ENCODE measurements around the gene BMPR1B.

The BMPR1B gene

DNA sequence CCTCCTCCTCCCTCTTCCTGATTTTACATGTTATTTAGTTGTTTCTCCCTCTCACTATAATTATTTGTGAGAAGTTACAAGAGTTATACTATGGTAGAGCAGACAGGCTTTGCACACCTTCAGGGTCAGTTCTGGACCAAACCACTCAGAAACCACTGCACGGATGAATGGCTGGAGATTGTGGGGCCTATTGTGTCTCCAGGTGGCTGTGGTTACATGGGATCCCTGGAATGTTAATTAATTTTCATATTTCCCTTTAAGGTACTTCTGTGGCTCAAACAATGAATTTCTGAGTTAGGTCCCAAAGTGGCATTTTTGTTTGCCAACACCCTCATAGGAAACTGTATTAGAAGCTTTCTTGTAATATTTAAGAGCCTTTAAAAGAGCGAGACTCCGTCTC, 151.9 kb downstream of the BMPR1B start:
- no peak for DNase-seq

GRCh38 chr4:94911106-94911505, 153.4 kb downstream of the BMPR1B start:
- DNase-seq = no peak

GRCh38 chr4:94912606-94913005, 154.9 kb downstream of the BMPR1B start:
- DNase-seq = no peak

DNA sequence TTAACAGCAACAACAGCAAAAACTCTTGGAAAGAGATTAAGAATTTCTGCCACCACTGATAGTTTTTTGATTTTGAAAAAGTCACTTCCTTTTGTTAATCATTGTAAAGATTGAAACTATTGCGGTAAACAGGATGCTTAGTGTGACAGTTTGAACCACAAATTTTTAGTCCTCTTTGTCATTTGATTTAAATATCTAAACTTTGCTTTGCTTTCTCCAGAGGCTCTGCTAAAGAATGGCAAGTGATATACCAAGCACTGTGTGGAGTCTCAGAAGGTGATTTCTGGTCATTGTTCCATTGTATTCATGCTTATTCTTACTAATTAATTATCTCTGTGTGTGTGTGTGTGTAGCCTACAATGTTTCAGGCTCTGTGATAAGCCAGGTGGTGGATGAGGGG, 155.6 kb downstream of the BMPR1B start:
- DNase-seq = no peak

GRCh38 chr4:94917146-94917545, 159.4 kb downstream of the BMPR1B start:
- DNase-seq = no peak

DNA sequence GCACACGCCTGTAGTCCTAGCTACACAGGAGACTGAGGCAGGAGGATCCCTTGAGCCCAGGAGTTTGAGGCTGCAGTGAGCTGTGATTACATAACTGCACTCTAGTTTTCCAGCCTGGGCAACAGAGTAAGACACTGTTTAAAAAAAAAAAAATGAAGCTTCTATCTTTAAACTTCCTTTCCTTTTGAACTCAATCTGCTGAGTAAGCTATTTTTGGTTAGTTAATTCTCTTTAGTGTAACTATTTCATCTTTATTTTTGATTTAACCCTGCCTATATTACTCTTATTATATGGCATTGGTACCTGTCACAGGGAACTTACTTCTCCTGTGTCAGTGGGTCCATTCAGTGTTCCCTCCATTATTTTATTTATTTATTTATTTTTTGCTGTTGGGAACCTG, 160.8 kb downstream of the BMPR1B start:
- no peak for DNase-seq

GRCh38 chr4:94920369-94920768, 162.6 kb downstream of the BMPR1B start:
- no peak for DNase-seq

DNA sequence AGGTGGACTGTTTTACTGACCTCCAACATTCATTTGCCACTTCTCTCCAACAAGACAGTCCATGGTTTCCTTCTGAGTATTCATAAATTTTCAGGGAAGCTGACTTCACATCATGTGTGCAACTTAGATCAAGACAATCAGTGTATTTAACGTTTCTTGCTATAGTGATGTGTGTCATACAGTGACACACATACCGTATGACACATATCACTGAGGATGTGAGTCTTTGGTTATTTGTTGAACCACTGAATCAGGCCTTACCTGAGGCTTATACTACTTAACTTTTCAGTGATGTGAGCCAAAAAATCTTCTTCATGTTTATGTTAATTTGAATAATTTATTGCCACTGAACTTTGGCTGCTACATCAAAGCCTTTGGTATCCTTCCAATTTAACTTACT, 166.8 kb downstream of the BMPR1B start:
- no peak for DNase-seq

DNA sequence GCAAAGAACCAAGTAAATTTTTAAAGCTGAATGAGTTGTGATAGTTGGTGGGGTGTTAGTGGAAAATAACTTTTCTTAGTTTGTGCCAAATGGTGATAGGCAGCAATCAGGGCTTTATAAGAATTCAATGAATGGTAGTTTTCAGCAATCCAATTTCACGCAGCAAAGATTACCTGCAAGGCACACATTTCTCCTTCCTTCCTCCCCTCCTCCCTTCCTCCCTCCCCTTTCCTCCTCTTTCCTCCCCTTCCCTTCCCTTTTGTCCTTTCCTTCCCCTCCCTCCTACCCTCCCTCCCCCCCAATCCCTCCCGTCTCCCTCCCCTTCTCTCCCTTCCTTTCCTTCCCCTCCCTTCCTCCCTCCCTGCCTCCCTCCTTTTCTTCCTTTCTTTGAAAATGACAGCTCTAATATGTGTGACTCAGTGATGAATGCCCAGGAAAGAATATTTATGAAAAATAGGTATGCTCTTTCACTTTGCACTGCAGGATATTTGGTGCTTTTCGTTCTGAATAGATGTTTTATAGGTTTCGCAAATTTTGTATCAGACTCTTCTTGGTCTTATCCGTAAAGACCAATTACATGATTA, 168.1 kb downstream of the BMPR1B start:
- no peak for DNase-seq

DNA sequence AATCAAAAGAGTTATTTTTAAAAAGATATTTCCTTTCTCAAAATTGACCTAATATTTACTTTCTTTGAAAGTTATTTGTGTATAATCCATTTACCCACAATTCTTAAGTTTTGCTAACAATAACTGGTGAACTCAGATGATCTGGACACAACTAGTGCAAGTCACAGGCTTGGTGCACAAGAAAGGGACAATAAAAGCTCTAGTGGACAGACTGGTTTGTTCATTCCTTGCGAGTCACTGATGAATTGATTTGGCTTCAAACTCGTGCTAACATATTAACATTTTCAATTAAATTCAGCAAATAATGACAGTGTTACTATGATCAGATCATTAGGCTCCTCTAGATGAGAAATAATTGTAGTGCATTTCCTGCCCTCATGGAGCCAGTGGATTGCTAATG, 169.2 kb downstream of the BMPR1B start:
- no peak for DNase-seq

DNA sequence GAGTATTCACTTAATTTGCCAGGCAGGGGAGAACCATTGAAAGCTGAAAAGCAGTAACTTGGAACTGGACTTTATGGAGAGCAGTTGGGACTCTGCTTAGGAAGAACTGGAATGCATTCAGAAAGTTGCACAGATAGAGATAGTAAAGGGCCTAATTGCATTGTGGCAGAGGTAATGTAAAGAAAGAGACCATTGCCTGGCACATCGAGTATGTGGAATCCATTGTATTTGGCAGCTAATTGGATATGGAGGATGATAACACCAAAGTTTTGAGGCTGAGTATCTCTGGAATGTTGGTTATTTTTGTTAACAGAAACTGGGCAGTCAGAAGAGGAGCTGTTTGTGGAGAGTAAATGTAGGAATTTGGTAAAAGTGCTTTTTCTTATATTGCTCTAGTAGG, 169.9 kb downstream of the BMPR1B start:
- DNase-seq = no peak

- no peak for DNase-seq
Observed at GRCh38 chr4:94929696-94930095, 171.9 kb downstream of the BMPR1B start.

- no peak for DNase-seq
Observed at GRCh38 chr4:94931626-94932025, 173.9 kb downstream of the BMPR1B start.

GRCh38 chr4:94932366-94932765, 174.6 kb downstream of the BMPR1B start:
- DNase-seq = no peak

- DNase-seq = no peak
Observed at GRCh38 chr4:94933799-94934198, 176.0 kb downstream of the BMPR1B start.

DNA sequence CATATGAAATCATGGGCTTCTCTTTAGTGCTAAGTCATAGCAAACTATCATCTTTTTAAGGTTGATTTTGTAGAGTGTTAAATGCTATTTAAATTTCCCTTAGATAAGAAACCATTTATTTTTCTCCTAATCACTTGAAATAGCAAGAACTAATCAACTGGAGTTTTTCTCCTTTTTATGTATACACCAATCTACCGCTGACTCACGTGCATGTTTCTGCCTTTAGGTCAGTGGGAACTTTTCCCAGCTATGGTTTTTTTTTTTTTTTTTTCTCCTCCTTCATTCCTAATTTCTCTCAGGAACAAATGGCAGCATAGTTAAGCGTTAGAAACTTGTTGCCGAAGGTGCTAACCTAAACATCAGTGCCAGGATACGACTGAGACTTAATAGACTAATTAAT, 176.4 kb downstream of the BMPR1B start:
- DNase-seq = no peak

DNA sequence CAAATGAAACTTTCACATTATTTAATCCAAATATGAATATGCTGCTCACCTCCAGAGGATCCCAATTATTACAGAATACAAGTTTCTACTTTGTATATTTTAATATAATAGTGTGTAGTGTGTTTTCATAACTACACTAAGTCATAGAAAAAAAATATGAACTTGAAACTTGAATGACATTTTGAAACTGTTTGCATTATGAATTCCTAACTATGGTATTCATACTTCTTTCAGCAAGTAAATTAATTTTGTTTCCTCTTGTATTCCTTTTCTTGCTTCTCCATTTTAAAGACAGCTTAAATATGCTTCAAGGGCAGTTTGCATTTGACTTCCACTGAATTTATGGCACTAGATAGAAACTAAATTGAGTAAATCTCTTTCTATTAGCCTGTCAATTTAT, 177.1 kb downstream of the BMPR1B start:
- DNase-seq = no peak

- DNase-seq = no peak
Observed at GRCh38 chr4:94936854-94937253, 179.1 kb downstream of the BMPR1B start.

DNA sequence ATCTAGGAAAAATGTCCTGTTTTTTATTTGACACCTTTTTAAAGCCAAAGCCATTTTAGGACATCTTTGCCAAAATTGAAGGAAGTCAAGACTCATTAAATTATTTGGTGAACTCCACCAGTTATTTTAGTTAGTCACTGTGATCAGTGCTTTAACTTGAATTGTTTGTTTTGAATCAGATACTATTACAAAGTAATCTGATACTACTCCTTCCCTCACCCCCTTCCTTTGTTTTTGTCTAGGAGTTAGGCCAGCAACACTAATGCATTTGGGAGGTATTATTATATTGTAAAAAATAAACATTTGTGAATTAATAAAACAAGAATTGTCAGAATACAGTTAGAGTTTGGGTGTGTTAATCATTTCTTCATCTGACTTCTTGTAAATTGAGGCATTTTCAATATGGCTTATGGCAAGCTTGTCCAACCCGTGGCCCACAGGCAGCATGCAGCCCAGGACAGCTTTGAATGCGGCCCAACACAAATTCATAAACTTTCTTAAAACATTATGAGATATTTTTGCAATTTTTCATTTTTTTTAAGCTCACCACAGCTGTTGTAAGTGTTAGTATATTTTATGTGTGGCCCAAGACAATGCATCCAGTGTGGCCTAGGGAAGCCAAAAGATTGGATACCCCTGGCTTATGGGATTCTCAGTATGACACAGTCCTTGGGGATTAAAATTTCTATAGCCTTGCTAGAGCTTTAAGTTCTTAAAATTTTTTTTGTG, 182.2 kb downstream of the BMPR1B start:
- DNase-seq = no peak

DNA sequence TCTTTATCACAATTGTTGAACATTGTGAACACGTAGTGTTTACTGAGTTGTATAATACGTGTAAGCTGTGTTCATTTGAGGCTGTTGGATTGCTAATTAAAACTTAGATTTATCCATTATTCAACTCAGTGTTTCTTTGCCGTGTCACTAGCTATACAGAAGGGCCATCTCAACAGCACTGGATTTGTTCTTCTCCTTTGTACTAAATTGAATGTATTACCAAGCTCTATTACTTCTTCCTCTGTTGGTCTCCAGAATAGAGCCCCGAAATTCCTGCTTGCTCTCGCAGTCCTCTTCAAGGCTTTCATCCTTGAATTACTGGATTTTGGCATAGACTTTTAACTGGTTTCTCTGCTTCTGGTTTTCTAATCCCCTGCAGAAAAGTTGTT, 182.8 kb downstream of the BMPR1B start:
- peak in 1 of 51 donors; percentile 1 for DNase-seq

- DNase-seq = no peak
Observed at GRCh38 chr4:94941706-94942105, 184.0 kb downstream of the BMPR1B start.

GRCh38 chr4:94944726-94945125, 187.0 kb downstream of the BMPR1B start:
- DNase-seq = no peak

- DNase-seq = no peak
Observed at GRCh38 chr4:94947681-94948108, 189.9 kb downstream of the BMPR1B start.

DNA sequence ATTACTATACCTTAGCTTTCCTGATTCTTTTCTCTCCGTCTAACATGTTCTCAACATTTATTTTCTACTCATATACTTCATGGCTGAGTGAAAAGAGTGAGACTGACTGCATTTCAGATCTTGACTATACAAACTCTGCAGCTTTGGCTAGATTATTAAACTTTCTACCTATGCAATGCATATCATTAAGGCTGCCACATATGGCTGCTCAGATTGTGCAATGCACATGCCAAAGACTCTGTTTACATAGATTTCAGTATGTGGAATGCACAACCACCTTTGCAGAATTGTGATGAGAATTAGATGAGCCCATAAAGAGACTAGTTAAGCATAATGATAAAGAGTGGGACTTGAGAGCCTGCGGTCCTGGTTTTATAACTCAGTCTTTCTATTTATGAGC, 196.5 kb downstream of the BMPR1B start:
- DNase-seq = no peak
